HG03045 (cell line): ENCODE results near the gene PSMG2.
"Not testable (repeated sequence)": the region's sequence is repeated elsewhere in the genome, so short reads cannot be mapped to it uniquely, and the experiment has no call there.

Experiments used
- ATAC-seq: cut with Tn5 transposase; IDR thresholded peaks from one replicate; pipeline ENCODE4 v1.9.1; 2021; ENCODE audit warnings: mild to moderate bottlenecking, moderate library complexity; ENCODE audit not compliant: unreplicated experiment

Gene PSMG2

GRCh38 chr18:12758566-12758965, 55.7 kb downstream of the PSMG2 start:
- not testable (repeated sequence) for ATAC-seq

GRCh38 chr18:12765126-12765525, 62.3 kb downstream of the PSMG2 start:
- ATAC-seq = no peak

- ATAC-seq = no peak
These were observed 62.7 kb downstream of the PSMG2 start for GRCh38 chr18:12765586-12765985.

DNA sequence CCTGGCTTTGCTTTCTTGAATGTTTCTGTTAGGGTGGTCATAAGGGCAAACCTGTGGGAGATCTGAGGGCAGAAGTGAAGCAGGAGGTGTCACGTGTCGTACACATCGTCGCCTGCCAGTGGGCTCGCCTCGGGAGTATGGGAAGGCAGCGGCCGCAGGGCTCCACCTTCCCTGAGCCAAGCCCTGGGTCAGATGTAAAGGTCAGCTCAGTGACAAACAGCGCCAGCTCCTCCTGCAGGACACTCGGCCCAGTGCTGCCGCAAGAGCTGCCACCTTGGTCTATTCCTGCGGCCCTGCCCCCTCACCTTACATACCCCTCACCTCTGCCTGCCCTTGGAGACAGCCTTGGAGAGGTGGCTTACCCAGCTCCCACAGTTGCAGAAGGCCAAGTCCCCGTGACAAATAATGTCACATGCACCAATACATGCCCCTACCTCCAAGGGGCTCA, 64.2 kb downstream of the PSMG2 start:
- no peak for ATAC-seq

GRCh38 chr18:12767580-12768155, 64.8 kb downstream of the PSMG2 start:
- ATAC-seq = no peak

DNA sequence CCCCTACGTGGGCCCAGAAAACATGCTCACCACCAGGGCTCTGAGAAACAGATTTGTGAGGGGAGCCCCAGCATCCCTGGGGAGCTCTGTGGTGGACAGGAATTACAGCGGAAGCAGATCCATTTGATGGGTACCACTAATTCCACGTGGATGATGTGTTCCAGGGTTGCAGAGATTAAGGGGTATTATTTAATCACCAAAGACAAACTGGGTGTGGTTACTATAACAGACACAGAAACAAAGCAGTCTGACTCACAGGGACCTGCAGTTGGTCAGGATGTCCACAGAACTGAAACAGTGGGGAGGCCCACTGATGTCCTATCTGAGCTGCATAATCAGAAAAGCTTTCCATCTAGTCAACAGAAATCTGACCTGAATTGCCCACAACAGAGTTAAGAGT, 65.8 kb downstream of the PSMG2 start:
- no peak for ATAC-seq

DNA sequence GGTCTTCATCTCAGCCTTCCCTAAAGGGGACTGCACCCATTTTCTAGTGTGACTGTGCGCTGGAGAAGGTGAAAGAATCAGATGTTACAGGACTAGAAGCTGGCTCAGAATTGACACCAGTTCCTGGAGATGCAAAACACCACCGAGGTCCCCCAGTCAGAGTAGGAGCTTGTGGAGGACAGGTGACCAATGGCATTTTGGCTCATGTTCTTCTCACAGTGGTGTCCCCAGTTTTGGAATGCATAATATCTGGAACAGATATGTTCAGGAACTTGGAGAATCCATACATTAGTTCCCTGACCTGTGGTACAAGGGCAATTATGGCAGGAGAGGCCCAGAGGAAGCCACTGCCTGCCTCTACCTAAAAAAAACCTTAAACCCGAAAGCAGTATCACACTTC, 66.3 kb downstream of the PSMG2 start:
- ATAC-seq = no peak

- ATAC-seq = no peak
These were observed 67.0 kb downstream of the PSMG2 start for GRCh38 chr18:12769644-12770440.

GRCh38 chr18:12770469-12771219, 67.8 kb downstream of the PSMG2 start:
- ATAC-seq = no peak

DNA sequence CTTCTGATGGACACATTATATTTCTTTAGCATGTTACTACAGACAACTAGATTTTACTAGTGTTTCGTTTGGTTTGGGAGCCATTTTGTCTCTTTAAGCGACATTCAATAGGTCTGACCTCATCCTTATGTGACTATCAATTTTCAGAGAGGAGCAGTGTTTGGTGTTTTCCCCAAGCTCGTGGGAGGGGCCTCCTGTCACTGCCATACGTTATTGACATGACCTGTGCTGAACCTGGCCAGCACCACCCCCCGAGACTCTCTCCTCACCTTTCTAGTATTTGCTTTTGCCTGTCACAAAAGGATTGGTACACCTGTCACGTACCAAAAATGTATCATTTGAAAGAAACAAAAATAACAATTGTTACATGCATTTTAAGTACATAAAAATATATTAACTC, 69.3 kb downstream of the PSMG2 start:
- ATAC-seq = no peak

DNA sequence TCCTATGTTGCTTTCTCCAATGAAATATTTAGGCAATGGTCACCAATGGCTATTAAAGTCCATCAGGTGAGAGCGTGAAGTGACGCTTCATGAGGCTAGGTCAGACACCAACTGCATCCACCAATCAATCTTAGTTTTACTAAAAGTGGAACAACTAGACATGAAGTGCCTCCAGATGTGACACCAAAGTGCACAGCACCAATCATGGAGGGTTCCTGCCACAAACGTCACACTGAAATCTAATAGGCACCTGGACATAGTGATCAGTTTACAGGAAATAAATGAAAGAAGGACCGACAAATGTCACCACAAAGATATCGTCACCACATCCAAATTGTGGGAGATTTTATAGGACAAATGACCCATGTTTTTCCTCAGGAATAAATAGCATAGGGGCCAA, 70.5 kb downstream of the PSMG2 start:
- no peak for ATAC-seq

DNA sequence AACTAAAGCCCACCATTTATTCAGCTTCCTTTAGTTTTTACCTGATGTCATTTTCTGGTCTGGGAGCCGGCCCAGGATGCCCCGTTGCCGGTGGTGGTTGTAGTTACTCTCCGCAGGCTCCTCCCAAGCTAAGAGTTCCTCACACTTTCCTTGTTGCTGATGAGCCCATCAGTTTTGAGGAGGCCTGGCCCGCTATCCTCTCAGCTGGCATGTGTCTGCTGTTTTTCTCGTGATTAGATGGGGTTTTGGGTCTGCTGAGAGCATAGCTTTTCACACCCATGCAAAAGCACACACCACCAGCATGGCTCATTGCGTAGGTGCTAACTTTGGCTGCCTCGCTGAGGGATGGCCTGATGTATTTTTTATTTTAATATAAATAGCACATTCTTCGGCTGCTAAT, 72.1 kb downstream of the PSMG2 start:
- no peak for ATAC-seq
